GM18526 (cell line): ENCODE data around the gene SPON1.

ENCODE experiments used
- POLR2A ChIP-seq: IDR thresholded peaks from 3 replicates; pipeline ENCODE4 v1.6.1; 2011; ENCODE audit not compliant: insufficient read length; ENCODE audit errors: extremely low read depth

Gene SPON1

GRCh38 chr11:13940907-13941256 is 21.6 kb upstream of the SPON1 start:
- TF ChIP-seq POLR2A = no peak

- TF ChIP-seq POLR2A = no peak
These were observed 20.7 kb upstream of the SPON1 start for GRCh38 chr11:13941775-13942174.

- TF ChIP-seq POLR2A = no peak
These were observed 20.1 kb upstream of the SPON1 start for GRCh38 chr11:13942378-13942777.

- no peak for TF ChIP-seq POLR2A
These were observed 19.5 kb upstream of the SPON1 start for GRCh38 chr11:13942971-13943381.

- no peak for TF ChIP-seq POLR2A
These were observed 18.5 kb upstream of the SPON1 start for GRCh38 chr11:13944016-13944415.

- no peak for TF ChIP-seq POLR2A
These were observed 17.6 kb upstream of the SPON1 start for GRCh38 chr11:13944911-13945425.

GRCh38 chr11:13947379-13947778 is 15.1 kb upstream of the SPON1 start:
- TF ChIP-seq POLR2A = no peak

GRCh38 chr11:13949876-13950275 is 12.6 kb upstream of the SPON1 start:
- no peak for TF ChIP-seq POLR2A

- TF ChIP-seq POLR2A = no peak
These were observed 10.3 kb upstream of the SPON1 start for GRCh38 chr11:13952221-13952620.

- TF ChIP-seq POLR2A = no peak
These were observed 9.9 kb upstream of the SPON1 start for GRCh38 chr11:13952668-13953067.

- TF ChIP-seq POLR2A = no peak
These were observed 7.9 kb upstream of the SPON1 start for GRCh38 chr11:13954591-13954990.

- no peak for TF ChIP-seq POLR2A
These were observed 6.5 kb upstream of the SPON1 start for GRCh38 chr11:13955971-13956421.

GRCh38 chr11:13956988-13957387 is 5.5 kb upstream of the SPON1 start:
- no peak for TF ChIP-seq POLR2A

- TF ChIP-seq POLR2A = no peak
These were observed 3.7 kb upstream of the SPON1 start for GRCh38 chr11:13958641-13959400.

- no peak for TF ChIP-seq POLR2A
These were observed 343 bp upstream of the SPON1 start for GRCh38 chr11:13962198-13962561.

- no peak for TF ChIP-seq POLR2A
These were observed 836 bp downstream of the SPON1 start for GRCh38 chr11:13963169-13963948.

- no peak for TF ChIP-seq POLR2A
These were observed 1.6 kb downstream of the SPON1 start for GRCh38 chr11:13963949-13964770.
